NCI-H2196 (cell line): Measurements from ENCODE around the gene R3HDM2.
"Not testable (repeated sequence)": the region's sequence is repeated elsewhere in the genome, so short reads cannot be mapped to it uniquely, and the experiment has no call there.

Experiments
- DNase-seq: peaks from one replicate; lab custom pipeline; 2025; ENCODE audit not compliant: unreplicated experiment; lab: John Stamatoyannopoulos, UW

The R3HDM2 gene

GRCh38 chr12:57276233-57276632 is 154.6 kb downstream of the R3HDM2 start:
- DNase-seq: not testable (repeated sequence)

DNA sequence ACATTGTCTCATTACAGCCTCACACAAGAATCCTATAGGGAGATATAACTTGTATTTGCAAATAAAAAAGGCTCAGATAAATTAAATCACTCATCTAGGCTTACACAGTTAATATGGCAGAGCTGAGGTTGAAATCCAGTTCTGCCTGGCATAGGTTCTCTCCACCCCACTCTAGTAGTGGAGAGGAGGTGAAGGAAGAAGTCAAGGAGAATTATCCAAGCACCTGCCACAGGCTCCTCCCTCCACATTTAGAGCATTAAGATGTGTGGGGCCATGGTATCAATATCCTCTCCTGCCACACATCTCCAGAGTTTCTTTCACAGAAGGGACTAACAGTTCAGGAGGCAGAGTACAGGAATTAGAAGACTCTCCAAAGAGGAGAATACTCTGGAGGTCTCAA is 157.3 kb downstream of the R3HDM2 start:
- no peak for DNase-seq

DNA sequence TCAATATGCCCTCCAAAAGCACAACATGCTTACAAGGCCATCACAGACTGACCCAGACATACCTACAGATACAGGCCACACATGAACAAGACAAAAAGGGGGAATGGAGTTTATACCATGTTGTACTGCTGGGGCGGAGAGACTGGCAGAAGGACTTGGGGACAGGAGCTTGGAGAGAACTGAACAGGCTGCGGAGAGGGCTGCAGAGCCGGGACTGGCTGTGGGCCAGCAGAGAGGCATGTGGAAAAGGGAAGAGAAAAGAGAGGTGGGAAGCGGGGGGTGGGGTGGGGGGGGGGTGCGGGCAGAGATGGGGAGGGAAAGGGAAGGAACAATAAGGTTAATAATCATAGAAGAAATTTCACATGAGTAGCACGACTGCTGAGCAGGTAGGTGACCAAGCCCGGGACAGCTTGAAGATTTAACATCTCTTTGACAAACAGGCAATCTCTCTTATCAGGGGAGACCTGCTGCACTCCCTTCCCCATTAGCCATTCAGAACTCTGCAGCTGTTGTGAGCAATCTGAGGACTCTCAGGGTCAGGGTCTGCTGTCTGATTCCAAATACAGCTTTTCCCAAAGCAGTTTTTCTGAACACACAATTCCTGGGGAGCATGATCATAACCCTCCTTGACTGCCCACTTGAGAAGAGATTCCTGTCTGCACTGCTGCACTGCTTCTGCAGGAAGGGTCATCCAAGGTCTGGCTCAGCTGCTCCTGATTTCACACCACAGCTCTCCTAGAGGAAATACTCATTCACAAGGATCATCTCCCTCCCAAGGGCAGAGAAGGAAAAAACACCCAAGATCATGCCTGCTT is 158.3 kb downstream of the R3HDM2 start:
- no peak for DNase-seq

DNA sequence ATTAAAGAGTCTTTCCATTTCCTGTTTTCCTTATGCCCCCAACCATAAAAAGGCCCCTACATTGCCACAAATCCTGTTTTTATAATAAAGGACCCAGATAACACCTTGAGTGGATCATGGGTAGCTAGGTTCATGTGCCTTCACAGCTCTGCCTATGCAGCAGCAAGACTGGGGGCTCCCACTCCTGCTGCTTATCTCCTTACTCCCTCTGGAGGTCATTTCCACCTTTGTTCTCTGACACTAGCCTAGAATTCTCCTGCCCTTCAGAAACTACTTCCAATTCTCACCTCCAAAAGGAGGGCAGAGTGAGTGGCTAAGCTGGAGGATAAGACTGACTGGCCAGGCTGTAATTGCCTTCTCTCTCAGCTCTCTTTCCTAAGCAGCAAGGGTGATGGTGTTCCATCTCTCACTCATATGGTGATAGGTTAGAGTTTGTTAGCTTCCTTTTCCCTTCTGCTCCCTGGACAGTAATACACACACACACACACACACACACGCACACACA is 159.8 kb downstream of the R3HDM2 start:
- no peak for DNase-seq

DNA sequence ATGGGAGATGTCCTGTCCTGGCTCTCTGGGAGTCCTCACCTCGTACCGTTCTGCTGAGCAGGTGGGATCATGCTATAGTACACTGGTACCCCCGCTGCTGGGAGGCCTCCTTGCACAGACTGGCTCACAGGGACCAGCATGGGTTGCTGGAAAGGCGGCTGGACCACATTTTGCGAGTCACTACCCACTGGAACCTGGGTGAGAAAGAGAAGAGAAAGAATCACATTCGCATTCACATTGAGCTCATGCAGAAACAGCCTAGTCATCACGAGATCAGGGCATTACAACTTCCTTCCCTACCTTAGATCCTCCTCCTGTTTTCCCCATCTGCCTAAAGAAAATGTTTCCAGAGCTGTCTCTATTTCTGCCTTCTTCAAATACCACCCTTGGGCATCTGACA is 162.6 kb downstream of the R3HDM2 start:
- no peak for DNase-seq

DNA sequence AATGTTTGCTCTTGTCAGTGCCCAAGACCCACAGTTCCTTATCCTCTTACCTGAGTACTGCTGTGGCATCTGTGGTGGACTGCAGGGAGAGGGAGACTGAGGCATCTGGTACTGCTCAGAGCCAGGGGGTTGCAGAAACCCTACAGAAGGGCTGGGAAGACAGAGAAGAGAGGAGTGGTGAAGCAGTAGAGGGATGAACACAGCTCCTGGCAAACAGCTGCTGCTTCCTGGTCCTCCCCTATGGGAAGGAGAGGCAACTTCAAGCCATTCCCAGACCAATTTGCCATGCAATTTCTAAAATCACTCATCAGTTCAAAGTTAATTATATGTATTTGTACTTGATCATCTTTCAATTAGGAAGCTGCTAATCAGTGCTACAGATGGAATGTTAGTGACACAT is 164.2 kb downstream of the R3HDM2 start:
- no peak for DNase-seq

GRCh38 chr12:57263096-57263495 is 167.7 kb downstream of the R3HDM2 start:
- no peak for DNase-seq

GRCh38 chr12:57262126-57262822 is 168.6 kb downstream of the R3HDM2 start:
- DNase-seq: no peak

DNA sequence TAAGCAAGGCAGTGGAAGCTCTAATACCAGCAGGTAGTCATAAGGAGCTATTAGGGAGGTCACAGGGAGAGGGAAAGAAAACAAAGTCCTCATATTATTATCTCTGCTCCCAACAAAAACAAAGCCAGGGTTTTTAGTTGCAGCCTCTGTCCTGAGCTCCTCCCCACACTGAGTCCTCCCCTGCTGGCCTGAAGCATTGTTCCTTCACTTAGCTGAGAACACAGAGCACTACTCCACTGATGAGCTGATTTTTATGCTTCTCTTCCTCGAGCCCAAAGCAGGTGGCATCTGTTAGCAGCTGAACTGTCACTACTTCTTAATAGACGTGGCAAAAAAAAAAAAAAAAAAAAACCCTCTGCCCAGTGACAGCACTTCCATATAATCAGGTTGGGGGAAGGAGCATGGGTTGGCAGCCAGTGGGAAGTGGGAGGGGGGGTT is 169.4 kb downstream of the R3HDM2 start:
- peak; percentile 56 for DNase-seq

DNA sequence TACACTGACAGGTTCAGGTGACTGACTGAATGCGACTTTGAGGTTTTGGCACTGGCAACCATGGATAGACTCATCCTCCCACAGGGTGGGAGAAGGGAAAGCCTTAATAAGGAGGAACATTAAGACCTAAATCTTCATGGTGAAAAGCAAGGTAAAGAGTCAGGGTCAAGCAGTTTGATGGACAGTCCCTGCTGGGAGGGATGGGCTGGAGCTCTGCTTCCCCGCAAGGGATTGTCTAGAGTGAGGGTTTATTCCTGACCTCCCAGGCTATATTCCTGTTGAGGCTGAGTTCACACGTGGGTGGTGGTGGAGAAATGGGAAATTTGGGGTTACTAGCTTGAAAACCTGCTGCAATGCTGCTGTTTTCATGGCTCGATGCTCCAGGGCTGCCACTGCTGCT is 170.5 kb downstream of the R3HDM2 start:
- no peak for DNase-seq

DNA sequence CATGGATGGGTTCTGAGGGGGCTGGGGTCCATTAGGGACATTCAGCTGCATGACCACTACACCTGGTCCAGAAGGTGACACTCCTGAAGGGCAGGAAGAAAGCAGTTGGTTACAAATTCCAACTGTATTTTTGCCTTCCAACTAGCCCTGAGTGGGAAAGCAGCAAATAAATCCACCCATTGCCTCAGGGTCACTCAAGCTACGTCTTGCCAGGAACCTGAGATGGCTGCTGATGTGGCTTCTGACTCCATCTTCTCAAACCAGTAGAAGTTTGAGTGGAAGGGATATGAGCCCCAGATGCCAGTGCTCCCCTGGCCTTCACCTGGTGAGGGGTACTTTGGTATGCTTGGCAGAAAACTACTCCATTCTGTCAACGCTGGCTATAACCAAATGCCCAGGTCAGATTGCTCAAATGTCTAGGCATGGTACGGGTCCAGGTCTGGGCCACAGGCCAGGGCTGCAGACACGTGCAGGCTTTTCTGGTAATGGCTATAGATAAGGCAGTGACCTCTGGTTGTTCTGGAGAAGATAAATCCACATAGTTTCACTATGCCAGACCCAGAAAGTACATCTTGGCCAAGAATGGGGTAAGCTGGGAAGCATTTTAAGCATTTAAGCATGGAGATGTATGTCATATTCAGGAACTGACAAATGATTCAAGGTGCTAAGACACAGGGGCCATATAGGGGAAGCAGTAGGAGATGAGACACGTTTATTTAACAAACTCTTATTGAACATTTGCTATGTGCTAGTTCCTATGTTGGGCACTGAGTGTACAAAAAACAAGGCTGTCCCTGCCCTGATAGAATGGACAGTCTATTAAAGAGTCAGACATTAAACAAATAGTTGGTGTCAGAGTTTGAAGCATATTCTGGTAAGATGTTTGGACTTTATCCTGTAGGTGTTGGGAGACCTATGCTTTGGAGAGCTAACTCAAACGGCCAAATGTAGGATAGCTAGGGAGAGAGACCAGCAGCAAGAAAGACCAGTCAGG is 171.6 kb downstream of the R3HDM2 start:
- peak; percentile 12 for DNase-seq

DNA sequence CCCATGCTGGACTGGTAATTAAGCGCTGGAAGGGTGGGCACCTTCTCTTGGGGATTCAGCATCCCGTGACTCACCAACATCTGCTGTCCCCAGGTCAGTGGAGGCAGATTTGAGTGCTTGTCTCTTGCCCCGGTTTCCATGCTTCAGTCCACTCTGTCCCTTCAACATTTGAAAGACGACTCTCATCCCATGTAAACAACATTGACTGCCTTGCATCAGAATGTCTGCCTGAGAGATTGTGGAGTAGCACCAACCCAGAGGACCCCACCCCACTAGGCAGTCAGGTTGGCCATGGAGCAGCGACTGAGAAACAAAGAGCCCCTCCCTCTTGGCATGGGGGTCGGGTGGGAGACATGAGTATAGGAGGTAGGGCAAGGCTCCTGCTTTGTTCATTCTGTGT is 174.9 kb downstream of the R3HDM2 start:
- DNase-seq: no peak

DNA sequence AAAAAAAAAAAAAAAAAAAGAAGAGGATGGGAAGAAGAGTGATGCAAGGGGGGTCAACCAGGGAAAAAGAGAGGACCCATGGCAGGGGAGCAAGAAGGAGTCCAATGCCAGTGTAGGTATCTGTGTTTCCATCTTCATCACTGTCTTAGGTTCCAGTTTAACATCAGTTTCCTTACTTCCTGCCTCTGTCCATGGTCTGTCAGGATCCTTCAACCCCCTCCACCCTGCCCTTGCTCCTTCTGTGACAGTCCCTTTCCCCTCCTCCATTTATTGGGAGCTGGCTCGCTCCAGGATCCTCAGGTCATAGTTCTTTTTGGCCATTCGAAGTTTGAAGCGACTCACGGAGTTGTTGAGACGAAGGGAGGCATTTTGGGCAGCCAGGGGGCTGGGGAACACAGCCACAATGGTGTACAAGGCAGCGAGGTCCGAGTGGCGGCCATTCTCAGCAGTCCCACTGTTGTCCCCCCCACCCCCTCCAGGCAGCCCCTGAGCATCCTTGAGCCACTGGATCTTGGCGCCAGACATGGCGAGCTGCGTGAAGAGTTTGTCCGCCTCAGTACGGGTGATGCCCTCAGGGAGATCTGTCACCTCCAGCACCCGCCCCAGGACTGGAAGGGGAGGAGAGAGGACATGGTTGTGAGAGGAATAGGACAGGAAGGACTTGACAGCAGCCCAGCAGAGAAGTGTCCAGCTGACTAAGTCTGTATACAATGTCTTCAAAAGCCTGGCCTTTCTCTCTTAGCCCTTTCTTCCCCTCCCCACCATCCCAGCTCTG is 176.2 kb downstream of the R3HDM2 start:
- DNase-seq: no peak

DNA sequence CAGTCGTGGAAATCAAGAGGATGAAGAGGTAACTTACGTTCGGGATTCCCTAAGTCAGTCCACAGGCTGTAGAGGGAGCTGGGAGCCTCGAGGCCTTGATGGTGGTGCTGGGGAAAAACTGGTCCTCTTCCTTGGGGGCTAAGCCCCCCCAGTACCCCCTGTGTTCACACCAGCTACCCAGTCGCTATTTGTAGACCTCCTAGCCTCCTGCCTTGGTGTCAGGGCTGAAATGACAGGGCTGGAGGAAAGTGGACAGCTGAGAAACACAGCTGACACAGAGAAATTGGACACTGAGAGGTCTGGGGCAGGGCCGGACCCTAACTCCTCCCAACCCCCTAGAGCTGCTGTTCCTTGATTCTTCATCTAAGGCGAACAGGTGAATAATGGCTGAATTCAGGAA is 179.9 kb downstream of the R3HDM2 start, which contains the start of gene STAC3:
Gene STAC3, minus strand, starts transcription at position 232 of the 400 bp plus-strand sequence. CDS start 1,551 bp downstream, outside the sequence.
- no peak for DNase-seq

DNA sequence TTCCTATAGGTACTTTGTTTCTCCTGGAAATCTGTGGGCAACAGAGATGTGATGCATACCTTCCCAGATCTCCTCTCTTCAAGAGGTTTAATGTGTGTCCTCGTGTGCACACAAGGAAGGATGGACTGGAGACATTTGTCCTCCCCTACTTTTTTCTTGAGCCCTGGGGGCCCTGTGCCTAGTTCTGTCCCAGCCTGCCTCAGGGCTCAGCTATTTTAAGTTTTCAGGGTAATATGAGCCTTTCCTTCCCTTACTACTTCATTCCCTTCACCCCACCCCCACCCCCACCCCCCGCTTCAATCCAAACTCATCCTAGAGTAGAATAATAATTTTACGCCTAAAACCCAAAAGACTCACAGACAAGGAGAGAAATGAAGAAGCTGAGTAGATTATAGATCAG is 180.3 kb downstream of the R3HDM2 start:
- DNase-seq: no peak

- DNase-seq: no peak
Measured at GRCh38 chr12:57248934-57249742, 181.7 kb downstream of the R3HDM2 start.

DNA sequence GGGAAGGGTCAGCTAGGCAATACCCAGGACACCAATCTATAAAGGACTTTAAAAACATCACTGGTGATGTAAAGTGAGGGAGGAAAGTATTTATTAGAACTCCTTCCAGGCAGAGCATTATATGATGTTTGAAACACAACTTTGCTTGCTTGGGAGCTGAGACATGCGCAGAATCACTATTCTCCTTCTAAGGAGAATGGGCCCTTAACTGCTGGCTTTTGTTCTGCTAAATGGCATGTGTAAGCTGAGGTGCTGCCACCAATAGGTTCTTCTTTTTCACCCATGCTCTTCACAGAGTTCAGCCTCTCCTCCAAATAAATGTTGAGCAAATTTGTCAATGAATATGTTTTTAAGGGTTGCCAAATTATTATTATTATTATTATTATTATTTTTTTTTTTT is 183.8 kb downstream of the R3HDM2 start:
- no peak for DNase-seq

DNA sequence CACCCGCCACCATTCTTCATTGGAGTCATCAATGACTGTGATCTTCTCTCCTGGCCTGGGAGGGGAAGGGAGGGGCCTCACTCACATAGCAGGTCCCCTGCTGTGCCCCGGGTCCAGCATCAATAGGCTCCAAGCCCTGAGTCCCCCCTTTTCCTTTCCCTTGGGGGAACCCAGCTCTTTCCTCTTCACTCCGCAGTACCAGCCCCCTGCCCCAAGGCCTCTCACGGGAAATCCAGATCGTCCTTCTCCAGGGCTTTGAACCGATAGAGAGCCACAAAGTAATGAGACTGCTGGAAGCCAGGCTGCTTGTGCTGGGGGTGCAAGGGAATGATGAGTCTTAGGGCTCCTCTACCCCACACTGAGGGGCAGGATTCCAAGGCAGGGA is 186.5 kb downstream of the R3HDM2 start:
- no peak for DNase-seq

GRCh38 chr12:57243521-57244311 is 187.1 kb downstream of the R3HDM2 start:
- DNase-seq: no peak
